HEK293 (cell line): Measurements from ENCODE around the gene IRX2.

Source experiments
- CTCF ChIA-PET: fragments of 350-600 bp; formaldehyde crosslinking; extraction: SDS; loops from one replicate; lab custom pipeline; 2021; ENCODE audit warnings: antibody characterized with exemption; lab: Yijun Ruan, JAX
- POLR2A ChIA-PET: fragments of 300-600 bp; formaldehyde crosslinking; extraction: SDS; loops from one replicate; lab custom pipeline; 2020; ENCODE audit warnings: antibody characterized with exemption, inconsistent platforms; lab: Yijun Ruan, JAX
- H3K27ac ChIP-seq: fragments of 200-500 bp; sonication (Bioruptor generic); 2 replicates; pipeline ENCODE4 v1.5.1; 2014; ENCODE audit warnings: low read depth, low read length, control low read depth, inconsistent platforms; ENCODE audit errors: extremely low read depth
- H3K36me3 ChIP-seq, 2 experiments: fragments of 200-500 bp in 1 of 2; sonication (Bioruptor generic) in 1 of 2; 1 replicate in 1 of 2; 2 replicates in 1 of 2; pipeline ENCODE4 v1.5.1; 2014 to 2017; ENCODE audit warnings: inconsistent platforms in 2 of 2, low read length in 2 of 2; ENCODE audit not compliant: control insufficient read depth in 2 of 2, insufficient read depth in 1 of 2
- H3K4me1 ChIP-seq: fragments of 200-500 bp; sonication (Bioruptor generic); 2 replicates; pipeline ENCODE4 v1.5.1; 2014; ENCODE audit warnings: mild to moderate bottlenecking, low read length, inconsistent platforms; ENCODE audit not compliant: control insufficient read depth, insufficient read depth
- H3K4me3 ChIP-seq: 2 replicates; pipeline ENCODE4 v1.5.1; 2011; ENCODE audit warnings: low read depth, mild to moderate bottlenecking, control low read depth, low read length, moderate library complexity
- H3K9me3 ChIP-seq: fragments of 200-500 bp; sonication (Bioruptor generic); 2 replicates; pipeline ENCODE4 v1.5.1; 2014; ENCODE audit warnings: low read depth, low read length, inconsistent platforms; ENCODE audit not compliant: control insufficient read depth, insufficient read depth
- CTCF ChIP-seq: fragments of 450-650 bp; formaldehyde crosslinking; IDR thresholded peaks from 2 replicates; pipeline ENCODE4 v1.5.1; 2016; ENCODE audit warnings: missing biosample characterization, missing genetic modification characterization
- HOXC10 ChIP-seq: sonication (generic); formaldehyde crosslinking; IDR thresholded peaks from 2 replicates; pipeline ENCODE4 v1.8.1; 2023; ENCODE audit warnings: mild to moderate bottlenecking, missing genetic modification reagents
- IKZF3 ChIP-seq: fragments of 450-650 bp; IDR thresholded peaks from 2 replicates; pipeline ENCODE4 v1.5.0; 2018; ENCODE audit warnings: missing biosample characterization, mild to moderate bottlenecking, missing genetic modification characterization, moderate library complexity
- RBAK ChIP-seq: fragments of 450-650 bp; formaldehyde crosslinking; IDR thresholded peaks from 2 replicates; pipeline ENCODE4 v1.5.1; 2016; ENCODE audit warnings: missing biosample characterization, missing genetic modification characterization
- ZBTB11 ChIP-seq: fragments of 450-650 bp; formaldehyde crosslinking; conservative IDR thresholded peaks from 2 replicates; pipeline ENCODE4 v1.5.1; 2016; ENCODE audit warnings: low read depth, missing biosample characterization, missing genetic modification characterization
- ZFHX2 ChIP-seq: fragments of 450-650 bp; formaldehyde crosslinking; conservative IDR thresholded peaks from 2 replicates; pipeline ENCODE4 v1.5.1; 2016; ENCODE audit warnings: missing biosample characterization, missing genetic modification characterization
- ZNF121 ChIP-seq: fragments of 450-650 bp; formaldehyde crosslinking; IDR thresholded peaks from 2 replicates; pipeline ENCODE4 v1.5.1; 2016; ENCODE audit warnings: missing biosample characterization, missing genetic modification characterization
- ZNF155 ChIP-seq: fragments of 450-650 bp; formaldehyde crosslinking; IDR thresholded peaks from 2 replicates; pipeline ENCODE4 v1.5.1; 2016; ENCODE audit warnings: missing biosample characterization, missing genetic modification characterization
- ZNF169 ChIP-seq: fragments of 450-650 bp; formaldehyde crosslinking; IDR thresholded peaks from 2 replicates; pipeline ENCODE4 v1.5.1; 2016; ENCODE audit warnings: missing biosample characterization, missing genetic modification characterization
- ZNF174 ChIP-seq: fragments of 450-650 bp; formaldehyde crosslinking; IDR thresholded peaks from 2 replicates; pipeline ENCODE4 v1.5.0; 2017; ENCODE audit warnings: missing biosample characterization, mild to moderate bottlenecking, missing genetic modification characterization
- ZNF214 ChIP-seq: fragments of 450-650 bp; formaldehyde crosslinking; IDR thresholded peaks from 2 replicates; pipeline ENCODE4 v1.5.1; 2017; ENCODE audit warnings: missing biosample characterization, mild to moderate bottlenecking, missing genetic modification characterization, borderline replicate concordance
- ZNF239 ChIP-seq: fragments of 450-650 bp; formaldehyde crosslinking; IDR thresholded peaks from 2 replicates; pipeline ENCODE4 v1.5.1; 2016; ENCODE audit warnings: missing biosample characterization, missing genetic modification characterization
- ZNF426 ChIP-seq: fragments of 450-650 bp; formaldehyde crosslinking; IDR thresholded peaks from 2 replicates; pipeline ENCODE4 v1.5.1; 2017; ENCODE audit warnings: missing biosample characterization, missing genetic modification characterization, mild to moderate bottlenecking, inconsistent platforms, moderate library complexity
- ZNF433 ChIP-seq: fragments of 450-650 bp; formaldehyde crosslinking; IDR thresholded peaks from 2 replicates; pipeline ENCODE4 v1.5.1; 2016; ENCODE audit warnings: missing biosample characterization, missing genetic modification characterization, low read depth
- ZNF521 ChIP-seq: fragments of 450-650 bp; formaldehyde crosslinking; IDR thresholded peaks from 2 replicates; pipeline ENCODE4 v1.5.1; 2017; ENCODE audit warnings: missing biosample characterization, mild to moderate bottlenecking, missing genetic modification characterization
- ZNF549 ChIP-seq: fragments of 450-650 bp; IDR thresholded peaks from 2 replicates; pipeline ENCODE4 v1.5.1; 2018; ENCODE audit warnings: missing biosample characterization, missing genetic modification characterization, mild to moderate bottlenecking, inconsistent platforms, moderate library complexity
- ZNF558 ChIP-seq: fragments of 450-650 bp; formaldehyde crosslinking; IDR thresholded peaks from 2 replicates; pipeline ENCODE4 v1.5.1; 2016; ENCODE audit warnings: missing biosample characterization, missing genetic modification characterization
- ZNF561 ChIP-seq: fragments of 450-650 bp; IDR thresholded peaks from 2 replicates; pipeline ENCODE4 v1.5.1; 2018; ENCODE audit warnings: missing biosample characterization, missing genetic modification characterization, borderline replicate concordance
- ZNF610 ChIP-seq: fragments of 450-650 bp; formaldehyde crosslinking; IDR thresholded peaks from 2 replicates; pipeline ENCODE4 v1.5.1; 2016; ENCODE audit warnings: missing biosample characterization, missing genetic modification characterization, borderline replicate concordance
- ZNF664 ChIP-seq: fragments of 450-650 bp; formaldehyde crosslinking; IDR thresholded peaks from 2 replicates; pipeline ENCODE4 v1.5.1; 2016; ENCODE audit warnings: missing biosample characterization, missing genetic modification characterization
- ZNF701 ChIP-seq: fragments of 450-650 bp; formaldehyde crosslinking; IDR thresholded peaks from 2 replicates; pipeline ENCODE4 v1.5.1; 2016; ENCODE audit warnings: missing biosample characterization, missing genetic modification characterization
- ZNF768 ChIP-seq: fragments of 450-650 bp; formaldehyde crosslinking; IDR thresholded peaks from 2 replicates; pipeline ENCODE4 v1.5.1; 2018; ENCODE audit warnings: missing biosample characterization, mild to moderate bottlenecking, missing genetic modification characterization
- ZNF830 ChIP-seq: fragments of 450-650 bp; IDR thresholded peaks from 2 replicates; pipeline ENCODE4 v1.5.0; 2018; ENCODE audit warnings: missing biosample characterization, missing genetic modification characterization, low read depth, mild to moderate bottlenecking, moderate library complexity
- TF ChIP-seq, protein P1 (sequence below): fragments of 450-650 bp; formaldehyde crosslinking; IDR thresholded peaks from 2 replicates; pipeline ENCODE4 v1.5.1; 2017; ENCODE audit warnings: missing biosample characterization, missing genetic modification characterization

Gene IRX2

GRCh38 chr5:2739360-2740050 is 12.0 kb downstream of the IRX2 start:
- Histone ChIP-seq H3K9me3 (no peaks in the 10 kb centered on the region), H3K36me3 (no peaks in the 10 kb centered on the region), H3K27ac (no peak overlapping the region), H3K4me1 (no peaks in the 10 kb centered on the region), H3K4me3 (no peak overlapping the region)
- CTCF ChIA-PET: no interaction called here
- TF ChIP-seq IKZF3 (tag by site-specific recombination) (no peak), ZNF155 (tag by site-specific recombination) (no peak), ZFHX2 (no peak), ZNF561 (tag by site-specific recombination) (no peak), ZNF549 (tag by site-specific recombination) (no peak), ZNF169 (no peak), ZNF426 (tag by site-specific recombination) (no peak), ZNF664 (tag by site-specific recombination) (no peak), RBAK (no peak), ZNF433 (no peak), ZNF610 (tag by site-specific recombination) (no peak), ZNF521 (tag by site-specific recombination) (no peak), ZNF558 (tag by site-specific recombination) (no peak), CTCF (tag by site-specific recombination) (no peak), HOXC10 (no peak), ZNF701 (tag by site-specific recombination) (no peak), ZNF830 (tag by site-specific recombination) (no peak)
- TF ChIP-seq, protein P1, sequence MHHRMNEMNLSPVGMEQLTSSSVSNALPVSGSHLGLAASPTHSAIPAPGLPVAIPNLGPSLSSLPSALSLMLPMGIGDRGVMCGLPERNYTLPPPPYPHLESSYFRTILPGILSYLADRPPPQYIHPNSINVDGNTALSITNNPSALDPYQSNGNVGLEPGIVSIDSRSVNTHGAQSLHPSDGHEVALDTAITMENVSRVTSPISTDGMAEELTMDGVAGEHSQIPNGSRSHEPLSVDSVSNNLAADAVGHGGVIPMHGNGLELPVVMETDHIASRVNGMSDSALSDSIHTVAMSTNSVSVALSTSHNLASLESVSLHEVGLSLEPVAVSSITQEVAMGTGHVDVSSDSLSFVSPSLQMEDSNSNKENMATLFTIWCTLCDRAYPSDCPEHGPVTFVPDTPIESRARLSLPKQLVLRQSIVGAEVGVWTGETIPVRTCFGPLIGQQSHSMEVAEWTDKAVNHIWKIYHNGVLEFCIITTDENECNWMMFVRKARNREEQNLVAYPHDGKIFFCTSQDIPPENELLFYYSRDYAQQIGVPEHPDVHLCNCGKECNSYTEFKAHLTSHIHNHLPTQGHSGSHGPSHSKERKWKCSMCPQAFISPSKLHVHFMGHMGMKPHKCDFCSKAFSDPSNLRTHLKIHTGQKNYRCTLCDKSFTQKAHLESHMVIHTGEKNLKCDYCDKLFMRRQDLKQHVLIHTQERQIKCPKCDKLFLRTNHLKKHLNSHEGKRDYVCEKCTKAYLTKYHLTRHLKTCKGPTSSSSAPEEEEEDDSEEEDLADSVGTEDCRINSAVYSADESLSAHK (tag by site-specific recombination): no peak
- POLR2A ChIA-PET: no interaction called here

DNA sequence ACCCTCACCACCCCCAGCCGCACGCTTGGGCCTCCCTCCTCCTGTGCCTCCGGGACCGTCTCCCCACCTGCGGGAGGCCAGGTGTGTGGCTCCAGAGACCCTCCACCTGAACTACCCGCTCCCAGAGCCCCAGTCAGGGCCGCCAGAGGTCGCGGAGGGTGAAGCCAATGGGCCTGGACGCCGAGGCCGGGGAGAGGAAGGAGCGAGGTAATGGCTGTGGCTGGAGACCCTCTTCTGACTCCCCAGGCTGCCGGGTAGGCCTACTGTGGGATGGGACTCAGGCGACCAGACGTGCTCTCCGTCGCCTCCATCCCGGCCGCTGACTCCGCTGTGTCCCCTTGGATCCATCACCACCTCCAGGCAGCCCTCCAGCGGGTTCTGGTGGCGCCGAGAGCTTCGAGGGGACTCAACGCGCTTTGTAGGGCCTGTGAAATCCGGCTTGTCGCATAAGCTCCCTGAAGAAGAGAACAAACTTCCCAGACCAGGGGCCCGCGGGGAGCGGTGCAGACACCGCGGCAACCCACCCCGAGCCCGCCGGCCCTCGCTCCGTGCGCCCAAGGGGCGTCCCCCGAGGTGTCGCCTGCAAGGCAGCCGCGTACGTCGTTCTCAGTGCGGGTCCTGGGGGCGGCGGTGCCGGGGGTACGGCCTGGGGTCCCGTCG is 12.6 kb downstream of the IRX2 start:
- H3K4me3 ChIP-seq: no peak overlapping the region

More for the DNA sequence above, 12.6 kb downstream of the IRX2 start:
- Histone ChIP-seq H3K27ac (no peak overlapping the region), H3K9me3 (no peaks in the 10 kb centered on the region), H3K4me1 (no peaks in the 10 kb centered on the region), H3K36me3 (no peaks in the 10 kb centered on the region)
- TF ChIP-seq ZNF830 (tag by site-specific recombination) (no peak), ZNF121 (no peak), ZNF768 (tag by site-specific recombination) (no peak), ZNF239 (tag by site-specific recombination) (no peak), ZBTB11 (tag by site-specific recombination) (no peak), ZNF214 (tag by site-specific recombination) (no peak), ZNF174 (tag by site-specific recombination) (no peak)
- POLR2A ChIA-PET: no interaction called here
- CTCF ChIA-PET: no interaction called here
